ENCODE measurements around the gene CLDN4.
"Not testable (repeated sequence)": the region's sequence is repeated elsewhere in the genome, so short reads cannot be mapped to it uniquely, and the experiment has no call there.

CLDN4 gene

DNA sequence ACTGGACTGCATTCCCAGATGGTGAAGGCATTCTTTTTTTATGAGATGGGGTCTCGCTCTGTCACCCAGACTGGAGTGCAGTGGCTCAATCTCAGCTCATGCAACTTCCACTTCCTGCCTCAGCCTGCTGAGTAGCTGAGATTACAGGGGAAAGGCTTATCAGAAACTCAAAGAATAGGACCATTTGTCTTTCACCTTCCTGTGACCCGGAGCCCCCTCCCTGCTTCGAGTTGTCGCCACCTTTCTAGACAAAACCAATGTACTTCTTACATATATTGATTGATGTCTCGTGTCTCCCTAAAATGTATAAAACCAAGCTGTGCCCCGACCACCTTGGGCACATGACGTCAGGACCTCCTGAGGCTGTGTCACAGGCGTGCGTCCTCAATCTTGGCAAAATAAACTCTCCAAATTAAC lies 13.3 kb downstream of the CLDN4 start:
- DNase-seq (ENCODE audit: low read depth) = no peak

DNA sequence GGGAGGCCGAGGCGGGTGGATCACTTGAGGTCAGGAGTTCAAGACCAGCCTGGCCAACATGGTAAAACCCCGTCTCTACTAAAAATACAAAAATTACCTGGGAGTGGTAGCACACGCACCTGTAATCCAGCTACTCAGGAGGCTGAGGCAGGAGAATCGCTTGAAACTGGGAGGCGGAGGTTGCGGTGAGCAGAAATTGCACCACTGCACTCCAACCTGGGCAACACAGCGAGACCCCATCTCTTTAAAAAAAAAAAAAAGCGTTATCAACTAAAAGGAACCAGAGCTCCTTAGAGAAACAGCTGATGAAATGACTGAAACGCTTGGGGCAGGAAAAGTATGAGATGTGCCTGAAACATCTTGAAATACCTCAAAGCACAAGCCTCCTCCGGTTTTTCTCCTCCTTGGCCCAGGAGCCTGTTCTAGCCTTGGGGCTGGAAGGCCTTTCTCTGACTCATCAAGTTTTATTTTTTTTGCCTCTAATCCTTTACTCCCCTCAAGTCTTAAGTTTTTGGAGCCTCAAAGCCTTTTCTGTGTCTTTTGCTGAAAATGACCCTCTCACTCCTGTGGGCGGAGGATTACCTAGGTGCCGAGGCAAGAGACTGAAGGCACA lies 14.2 kb downstream of the CLDN4 start:
- no peak for DNase-seq (ENCODE audit: low read depth)

DNA sequence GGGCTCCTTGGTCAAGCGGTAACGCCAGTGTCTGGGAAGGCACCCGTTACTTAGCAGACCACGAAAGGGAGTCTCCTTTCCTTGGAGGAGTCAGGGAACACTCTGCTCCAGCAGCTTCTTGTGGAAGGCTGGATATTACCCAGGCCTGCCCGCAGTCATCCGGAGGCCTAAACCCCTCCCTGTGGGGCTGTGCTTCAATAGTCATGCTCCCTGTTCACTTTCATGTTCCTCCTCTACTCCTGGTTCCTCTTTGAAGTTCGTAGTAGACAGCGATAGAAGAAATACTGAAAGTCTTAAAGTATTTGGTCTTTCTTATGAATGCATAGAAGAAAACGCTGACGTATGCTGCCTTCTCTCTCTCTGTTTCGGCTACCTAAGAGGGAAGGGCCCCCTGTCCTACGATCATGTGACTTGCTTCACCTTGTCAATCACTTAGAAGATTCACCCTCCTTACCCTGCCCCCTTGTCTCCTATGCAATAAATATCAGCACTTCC lies 15.0 kb downstream of the CLDN4 start:
- not testable (repeated sequence) for DNase-seq (ENCODE audit: low read depth)

DNA sequence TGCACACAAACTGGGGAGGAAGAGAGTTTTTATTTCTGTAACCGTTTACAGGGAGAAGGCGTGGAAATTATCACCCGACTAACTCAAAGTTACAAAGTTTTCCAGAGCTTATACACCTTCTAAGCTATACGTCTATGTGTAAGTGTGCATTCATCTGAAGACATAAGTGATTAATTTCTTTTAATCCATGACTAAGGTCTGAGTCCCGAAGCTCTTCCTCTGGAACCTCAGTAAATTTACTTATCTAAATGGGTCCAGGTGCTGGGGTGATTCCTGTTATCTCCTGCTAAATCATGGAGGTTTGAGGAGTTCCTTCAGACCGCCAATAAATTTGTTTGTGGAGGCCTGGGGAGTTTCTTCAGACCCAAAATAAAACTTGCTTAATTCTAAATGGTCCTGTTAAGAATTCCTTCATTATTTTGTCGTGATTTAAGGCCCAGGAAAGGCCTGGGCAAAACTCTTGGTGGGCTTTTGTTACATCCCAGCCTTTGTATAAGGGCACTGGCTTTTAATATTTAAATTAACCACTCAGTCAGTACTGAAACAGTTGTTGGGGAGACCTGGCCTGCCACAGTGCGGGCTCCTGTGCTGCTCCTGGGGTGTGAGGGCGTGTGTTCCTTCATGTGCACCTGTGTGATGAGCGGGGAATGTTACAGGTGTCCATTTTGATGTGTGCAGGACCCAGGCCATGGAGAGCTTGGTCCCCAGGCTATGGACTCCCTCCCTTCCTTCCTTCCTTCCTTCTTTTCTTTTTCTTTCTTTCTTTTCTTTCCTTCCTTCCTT lies 17.3 kb downstream of the CLDN4 start:
- DNase-seq (ENCODE audit: low read depth) = no peak

DNA sequence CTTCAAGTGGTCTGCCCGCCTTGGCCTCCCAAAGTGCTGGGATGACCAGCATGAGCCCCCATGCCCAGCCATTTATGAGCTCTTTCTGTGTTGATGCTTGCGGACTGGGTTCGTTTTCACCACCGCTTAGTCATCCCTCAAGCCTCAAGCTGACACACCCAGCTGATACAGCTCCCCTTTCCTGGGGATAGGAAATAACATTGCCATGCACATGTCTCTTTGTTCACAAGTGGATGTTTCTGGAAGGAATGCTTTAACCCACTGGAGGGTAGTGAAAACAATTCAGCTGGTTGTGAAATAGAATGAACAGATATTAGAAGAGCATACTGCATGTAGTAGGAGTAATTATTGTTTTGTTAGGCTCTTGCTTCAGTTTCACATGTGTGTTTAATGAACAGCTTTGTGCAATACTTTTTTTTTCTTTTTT lies 20.0 kb downstream of the CLDN4 start:
- no peak for DNase-seq (ENCODE audit: low read depth)

DNA sequence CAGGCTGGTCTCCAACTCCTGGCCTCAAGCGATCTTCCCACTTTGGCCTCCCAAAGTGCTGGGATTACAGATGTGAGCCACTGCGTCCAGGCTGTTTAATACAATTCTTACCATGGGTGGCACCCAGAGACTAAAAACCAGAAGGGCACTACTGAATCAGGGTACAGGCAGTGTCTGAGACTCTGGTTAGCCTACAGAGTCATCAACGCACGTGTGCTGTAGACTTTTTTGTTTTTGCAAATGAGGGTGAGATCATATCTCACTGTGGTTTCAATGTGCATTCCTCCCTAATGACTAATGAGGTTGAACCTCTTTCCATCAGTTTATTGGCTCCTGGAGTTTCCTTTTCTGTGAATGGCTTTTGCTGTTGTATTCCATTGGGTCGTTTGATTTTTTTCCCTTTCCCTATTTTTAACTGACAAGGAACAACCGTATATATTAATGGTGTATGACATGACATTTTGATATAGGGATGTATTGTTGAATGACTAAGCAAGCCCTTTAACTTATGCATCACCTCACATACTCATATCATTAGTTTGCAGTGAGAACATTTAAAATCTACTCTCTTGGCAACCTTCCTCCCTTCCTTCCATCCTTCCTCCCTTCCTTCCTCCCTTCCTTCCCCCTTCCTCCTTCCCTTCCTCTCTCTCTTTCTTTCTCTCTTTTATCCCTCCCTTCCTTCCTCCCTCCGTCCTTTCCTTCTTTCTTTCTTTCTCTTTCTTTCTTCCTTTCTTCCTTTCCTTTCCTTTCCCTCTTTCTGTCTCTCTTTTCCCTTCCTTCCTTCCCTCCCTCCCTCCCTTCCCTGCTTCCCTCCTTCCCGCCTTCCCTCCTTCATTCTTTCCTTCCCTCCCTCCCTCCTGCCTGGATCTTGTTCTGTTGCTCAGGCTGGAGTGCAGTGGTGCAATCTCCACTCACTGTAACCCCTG lies 20.9 kb downstream of the CLDN4 start:
- DNase-seq (ENCODE audit: low read depth) = no peak

DNA sequence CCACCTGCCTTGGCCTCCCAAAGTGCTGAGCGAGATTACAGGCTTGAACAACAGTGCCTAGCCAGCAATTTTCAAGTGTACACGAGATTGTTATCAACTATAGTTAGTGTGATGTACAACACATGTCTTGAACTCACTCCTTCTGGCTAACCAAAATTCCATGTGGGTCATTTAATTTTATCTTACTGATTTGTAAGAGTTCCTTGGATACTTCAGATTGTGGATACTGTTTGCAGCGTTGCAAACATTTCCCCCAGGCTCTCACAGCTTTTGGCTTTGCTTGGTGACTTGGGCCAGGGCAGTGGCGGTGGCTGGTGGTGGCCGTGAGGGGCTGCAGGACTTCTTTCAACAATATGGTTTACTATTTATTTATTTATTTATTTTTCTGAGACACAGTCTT lies 21.7 kb downstream of the CLDN4 start:
- no peak for DNase-seq (ENCODE audit: low read depth)

DNA sequence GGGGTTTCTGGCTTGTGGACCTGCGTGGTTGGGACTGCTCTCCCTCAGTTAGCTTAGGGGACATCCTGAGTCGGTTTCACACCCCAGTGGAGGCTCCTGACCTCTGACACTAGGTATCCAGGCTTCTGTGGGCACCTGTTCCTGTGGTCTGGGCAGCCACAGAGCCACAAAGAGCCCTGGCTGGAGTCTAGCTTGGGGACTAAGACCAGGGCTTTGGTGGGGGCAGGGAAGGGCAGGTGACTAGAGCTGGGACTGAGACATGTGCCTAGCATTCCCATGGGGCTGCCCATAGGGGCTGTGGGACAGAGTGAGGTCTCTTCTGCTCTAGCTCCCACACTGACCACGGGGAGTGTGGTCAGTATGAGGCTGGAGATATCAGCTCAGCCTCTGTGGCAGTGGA lies 26.1 kb downstream of the CLDN4 start:
- no peak for DNase-seq (ENCODE audit: low read depth)

DNA sequence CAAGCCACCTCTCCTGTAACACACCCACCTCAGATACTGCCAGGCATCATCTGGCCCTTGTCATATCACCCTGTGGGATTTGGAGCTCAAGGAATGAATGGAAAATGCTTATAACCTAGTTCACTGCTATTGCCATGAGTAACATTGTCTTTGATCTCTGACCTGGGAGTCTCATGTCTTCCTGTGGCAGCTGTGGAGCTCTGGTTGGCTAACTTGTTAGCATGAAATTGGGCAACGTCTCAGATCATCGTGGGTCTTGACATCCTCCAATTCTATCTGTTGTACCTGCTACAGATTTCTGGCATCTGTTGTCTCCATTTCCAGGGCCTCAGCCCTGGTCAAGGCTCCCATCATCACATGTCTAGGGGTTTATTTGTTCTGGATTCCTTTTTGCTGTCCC lies 28.0 kb downstream of the CLDN4 start:
- DNase-seq (ENCODE audit: low read depth) = no peak

DNA sequence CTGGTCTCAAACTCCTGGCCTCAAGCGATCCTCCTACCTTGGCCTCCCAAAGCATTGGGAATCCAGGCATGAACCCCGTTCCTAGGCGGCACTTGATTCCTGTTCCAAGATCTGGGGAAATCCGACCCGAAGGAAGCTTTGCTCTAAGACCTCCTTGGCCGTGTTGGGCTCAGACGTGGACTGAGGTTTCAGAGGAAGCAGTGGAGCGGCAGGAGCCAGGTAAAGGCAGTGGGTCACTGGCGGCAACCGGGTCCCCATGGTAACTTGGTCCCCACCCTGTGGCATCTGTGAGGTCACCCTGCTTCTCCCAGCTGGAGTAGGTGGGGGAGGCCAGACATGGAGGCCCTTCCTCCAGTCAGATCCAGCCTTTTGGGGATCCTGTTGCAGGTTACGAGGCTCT lies 30.1 kb downstream of the CLDN4 start, which contains the start of gene TMEM270:
Gene TMEM270, plus strand, starts transcription at position 301 of the 400 bp plus-strand sequence. Its CDS starts 36 bp downstream, at position 337.
- no peak for DNase-seq (ENCODE audit: low read depth)

DNA sequence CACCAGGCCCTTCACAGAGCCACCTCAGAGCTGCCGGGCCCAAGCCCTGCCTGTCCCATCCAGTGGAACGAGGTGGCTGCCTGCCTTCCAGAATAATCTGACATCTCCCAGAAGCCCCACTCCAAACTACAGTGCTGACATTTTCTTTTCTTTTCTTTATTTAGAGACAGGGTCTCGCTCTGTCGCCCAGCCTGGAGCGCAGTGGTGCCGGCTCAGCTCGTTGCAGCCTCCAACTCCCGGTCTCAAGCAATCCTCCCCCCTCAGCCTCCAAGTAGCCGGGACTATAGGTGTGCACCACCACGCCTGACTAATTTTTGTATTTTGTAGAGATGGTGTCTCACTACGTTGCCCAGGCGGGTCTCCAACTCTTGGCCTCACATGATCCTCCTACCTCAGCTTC lies 30.5 kb downstream of the CLDN4 start:
- DNase-seq (ENCODE audit: low read depth) = no peak

DNA sequence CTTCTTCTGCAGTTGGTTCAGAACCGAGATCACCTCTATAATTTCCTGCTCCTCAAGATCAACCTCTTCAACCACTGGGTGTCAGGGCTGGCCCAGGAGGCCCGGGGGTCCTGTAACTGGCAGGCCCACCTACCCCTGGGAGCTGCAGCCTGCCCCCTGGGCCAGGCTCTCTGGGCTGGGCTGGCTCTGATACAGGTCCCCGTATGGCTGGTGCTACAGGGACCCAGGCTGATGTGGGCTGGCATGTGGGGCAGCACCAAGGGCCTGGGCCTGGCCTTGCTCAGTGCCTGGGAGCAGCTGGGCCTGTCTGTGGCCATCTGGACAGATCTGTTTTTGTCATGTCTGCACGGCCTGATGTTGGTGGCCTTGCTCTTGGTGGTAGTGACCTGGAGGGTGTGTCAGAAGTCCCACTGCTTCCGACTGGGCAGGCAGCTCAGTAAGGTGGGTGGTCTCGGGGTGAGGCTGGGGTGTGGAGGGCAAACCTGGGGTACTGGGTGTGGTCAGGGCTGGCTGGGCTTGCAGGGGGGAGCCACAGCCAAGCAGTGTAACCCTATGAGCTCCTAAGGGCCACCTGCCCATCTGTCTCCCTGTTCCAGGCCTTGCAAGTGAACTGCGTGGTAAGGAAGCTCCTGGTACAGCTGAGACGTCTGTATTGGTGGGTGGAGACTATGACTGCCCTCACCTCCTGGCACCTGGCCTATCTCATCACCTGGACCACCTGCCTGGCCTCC lies 34.4 kb downstream of the CLDN4 start:
- no peak for DNase-seq (ENCODE audit: low read depth)

DNA sequence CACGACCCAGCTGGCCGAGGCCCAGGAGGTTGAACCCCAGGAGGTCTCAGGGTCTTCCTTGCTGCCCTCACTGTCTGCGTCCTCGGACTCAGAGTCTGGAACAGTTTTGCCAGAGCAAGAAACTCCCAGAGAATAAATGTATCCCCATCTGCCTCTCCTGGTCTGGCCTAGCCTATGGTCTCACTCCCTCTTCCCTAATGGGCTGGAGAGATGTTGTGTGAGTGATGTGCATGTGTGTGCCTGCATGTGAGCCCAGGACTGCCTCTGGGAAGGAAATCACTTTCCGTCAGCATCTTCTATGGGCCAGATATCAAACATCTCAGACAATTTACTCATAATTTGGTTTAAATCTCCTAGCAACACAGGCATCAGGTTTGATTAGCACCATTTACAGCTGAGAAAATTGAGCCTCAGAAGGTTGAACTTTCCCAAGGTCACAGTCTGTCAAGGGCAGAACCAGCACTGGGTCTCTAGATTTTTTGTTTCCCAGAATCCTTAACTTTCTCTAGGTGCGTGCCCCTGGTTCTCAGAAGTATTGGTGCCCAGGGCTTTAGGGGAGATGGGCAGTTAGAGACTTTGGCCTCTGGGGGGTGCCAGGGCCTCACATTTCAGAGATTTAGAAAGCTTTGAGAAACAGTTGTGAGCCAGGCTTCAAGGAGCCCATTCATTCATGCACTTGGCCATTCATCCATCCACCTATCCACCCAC lies 35.1 kb downstream of the CLDN4 start:
- no peak for DNase-seq (ENCODE audit: low read depth)

DNA sequence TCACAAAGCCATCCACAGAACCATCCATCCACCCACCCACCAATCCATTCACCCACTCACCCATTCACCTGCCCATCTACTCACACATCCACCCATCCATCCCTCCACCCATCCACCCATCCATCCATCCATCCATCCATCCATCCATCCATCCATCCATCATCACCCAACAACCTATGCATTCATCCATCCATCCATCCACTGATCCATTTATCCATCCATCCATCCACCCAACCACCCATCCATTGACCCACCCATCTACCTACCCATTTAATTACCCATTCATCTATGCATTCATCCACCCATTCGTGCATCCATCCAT lies 35.6 kb downstream of the CLDN4 start:
- no peak for DNase-seq (ENCODE audit: low read depth)

DNA sequence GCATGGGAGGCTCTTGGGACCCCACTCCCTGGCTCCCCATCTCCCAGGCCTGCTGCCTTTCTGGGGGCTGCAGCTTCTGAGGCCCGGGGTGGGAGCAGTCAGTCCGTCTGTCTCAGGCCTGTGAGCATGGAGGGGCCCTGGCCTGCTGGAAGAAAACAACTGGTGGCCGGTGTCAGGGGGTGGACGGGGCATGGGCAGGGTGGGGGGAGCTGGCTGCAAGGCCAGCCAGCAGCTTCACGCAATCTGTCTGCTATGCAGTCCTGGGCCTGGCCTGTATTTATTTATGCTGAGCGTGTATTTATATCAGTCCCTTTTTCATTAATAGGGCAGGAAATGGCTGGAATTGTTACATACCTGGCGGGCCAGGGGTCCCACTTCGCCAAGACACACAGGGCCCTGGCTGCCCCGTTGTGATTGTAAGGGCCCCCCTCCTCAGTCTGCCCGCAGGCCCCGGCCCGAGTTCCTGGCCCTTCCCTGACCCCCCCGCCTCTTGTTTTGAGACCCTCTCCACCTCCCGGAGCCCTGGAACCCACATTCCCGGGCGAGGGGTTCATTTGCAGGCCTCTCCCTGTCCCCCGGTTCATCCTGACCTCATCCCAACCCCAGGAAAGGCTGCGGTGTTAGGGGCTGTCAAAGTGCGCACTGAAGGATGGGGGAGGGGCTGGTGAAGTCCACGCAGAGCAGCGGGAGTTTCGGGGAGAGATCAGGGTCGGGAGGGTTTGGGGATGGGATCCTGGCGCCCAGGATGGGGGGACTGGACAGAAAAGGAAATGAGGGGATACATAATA lies 38.4 kb downstream of the CLDN4 start:
- no peak for DNase-seq (ENCODE audit: low read depth)

DNA sequence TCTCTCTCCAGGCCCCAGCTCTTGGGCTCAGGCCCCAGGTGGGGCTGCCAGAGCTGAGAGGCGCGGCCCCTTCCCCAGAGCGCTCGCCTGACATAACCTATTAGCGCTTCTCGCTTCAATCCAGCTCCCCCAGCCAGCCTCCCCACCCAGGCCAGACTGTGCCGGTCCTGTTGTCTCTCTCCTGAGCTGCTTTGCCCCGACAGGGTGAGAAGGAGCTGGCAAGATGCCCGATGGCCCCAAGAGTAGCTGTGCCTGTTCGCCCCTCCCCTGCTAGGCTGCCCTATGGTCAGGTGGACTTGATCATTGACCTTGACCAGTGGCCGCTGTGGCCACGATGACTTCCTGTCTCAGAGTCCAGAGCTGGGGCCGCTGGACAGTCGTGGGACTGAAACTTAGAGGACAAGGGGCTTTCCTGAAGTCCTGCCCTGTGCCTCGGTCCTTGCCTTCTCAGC lies 39.3 kb downstream of the CLDN4 start:
- no peak for DNase-seq (ENCODE audit: low read depth)

DNA sequence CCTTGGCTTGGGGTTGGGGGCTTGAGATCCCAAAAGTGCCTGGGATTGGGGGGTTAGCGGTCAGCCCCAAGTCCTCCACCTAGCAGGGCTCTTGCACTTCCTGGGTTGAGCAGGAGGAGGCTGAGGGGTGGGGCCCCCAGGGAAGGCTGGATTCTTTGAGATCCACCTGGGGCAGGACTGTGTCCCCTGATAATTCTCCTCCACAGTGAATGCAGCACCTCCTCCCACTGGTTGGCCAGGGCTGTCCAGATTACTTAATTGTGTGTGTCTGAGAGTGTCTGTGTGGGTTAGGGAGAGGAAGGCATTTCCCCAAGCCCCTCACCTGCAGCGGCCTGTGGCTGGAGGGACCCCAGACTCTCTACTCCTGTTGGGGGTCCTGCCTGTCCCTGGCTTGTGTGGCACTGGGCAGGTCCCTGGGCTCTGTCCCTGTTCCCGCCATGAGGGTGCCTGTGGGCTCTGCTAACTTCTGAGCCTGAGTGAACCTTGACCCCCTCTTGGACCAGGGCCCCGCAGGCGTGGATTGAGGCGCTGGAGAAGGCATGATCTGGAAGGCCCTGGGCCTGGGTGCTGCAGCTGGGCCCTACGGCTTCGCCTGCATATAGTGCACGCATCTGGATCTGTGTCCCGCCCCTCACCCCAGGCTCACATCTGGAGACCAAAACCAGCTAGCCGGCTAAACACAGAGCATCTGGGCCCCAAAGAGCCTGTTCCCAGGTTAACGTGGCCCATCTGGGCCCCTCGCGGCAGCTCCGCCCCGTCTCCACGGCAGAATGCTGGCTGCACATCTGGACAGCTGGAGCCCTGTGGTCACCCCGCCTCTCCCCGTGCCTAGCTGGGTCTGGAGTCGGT lies 40.6 kb downstream of the CLDN4 start:
- DNase-seq (ENCODE audit: low read depth) = no peak

DNA sequence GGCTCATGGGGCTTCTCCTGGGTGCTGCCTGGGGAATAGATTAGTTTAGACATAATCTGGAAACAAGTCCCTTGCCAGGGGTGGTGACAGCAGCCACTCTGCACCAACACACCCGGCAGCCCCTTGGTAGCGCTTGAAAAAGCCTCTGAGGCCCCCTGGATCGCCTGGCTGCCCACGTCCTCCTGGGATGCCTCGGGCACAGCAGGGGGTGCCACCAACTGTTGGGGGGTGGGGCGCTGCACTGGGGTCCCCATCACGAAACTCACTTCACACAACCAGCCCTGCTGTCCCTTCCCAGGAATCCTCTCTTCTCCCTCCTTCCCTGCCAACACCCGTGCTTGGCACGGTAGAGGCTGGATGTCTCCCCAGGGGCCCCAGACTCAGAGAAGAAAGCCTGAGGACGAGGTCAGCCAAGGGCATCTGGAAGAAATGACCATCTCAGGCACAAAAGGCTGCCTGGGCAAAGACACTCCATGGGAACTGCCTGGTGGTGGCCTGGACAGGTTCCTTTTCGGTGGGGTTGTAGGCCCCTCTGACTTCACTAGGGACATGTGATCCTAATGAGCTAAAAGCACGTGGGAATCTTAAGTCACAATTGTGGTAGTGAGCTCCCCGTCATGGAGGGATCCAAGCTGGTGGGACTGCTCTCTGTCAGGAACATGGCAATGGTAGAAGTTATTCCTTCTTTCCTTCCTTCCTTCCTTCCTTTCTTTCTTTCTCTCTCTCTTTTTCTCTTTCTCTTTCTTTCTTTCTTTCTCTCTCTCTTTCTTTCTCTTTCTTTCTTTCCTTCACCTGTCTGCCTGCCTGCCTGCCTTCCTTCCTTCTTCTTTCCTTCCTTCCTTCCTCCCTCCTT lies 41.5 kb downstream of the CLDN4 start:
- DNase-seq (ENCODE audit: low read depth) = no peak
